AML-193 (cell line): Measurements from ENCODE around the gene TEX30.

ENCODE experiments used
- DNase-seq, 2 experiments: peaks; one replicate each; lab custom pipeline; 2025; lab: John Stamatoyannopoulos, UW

Gene TEX30

DNA sequence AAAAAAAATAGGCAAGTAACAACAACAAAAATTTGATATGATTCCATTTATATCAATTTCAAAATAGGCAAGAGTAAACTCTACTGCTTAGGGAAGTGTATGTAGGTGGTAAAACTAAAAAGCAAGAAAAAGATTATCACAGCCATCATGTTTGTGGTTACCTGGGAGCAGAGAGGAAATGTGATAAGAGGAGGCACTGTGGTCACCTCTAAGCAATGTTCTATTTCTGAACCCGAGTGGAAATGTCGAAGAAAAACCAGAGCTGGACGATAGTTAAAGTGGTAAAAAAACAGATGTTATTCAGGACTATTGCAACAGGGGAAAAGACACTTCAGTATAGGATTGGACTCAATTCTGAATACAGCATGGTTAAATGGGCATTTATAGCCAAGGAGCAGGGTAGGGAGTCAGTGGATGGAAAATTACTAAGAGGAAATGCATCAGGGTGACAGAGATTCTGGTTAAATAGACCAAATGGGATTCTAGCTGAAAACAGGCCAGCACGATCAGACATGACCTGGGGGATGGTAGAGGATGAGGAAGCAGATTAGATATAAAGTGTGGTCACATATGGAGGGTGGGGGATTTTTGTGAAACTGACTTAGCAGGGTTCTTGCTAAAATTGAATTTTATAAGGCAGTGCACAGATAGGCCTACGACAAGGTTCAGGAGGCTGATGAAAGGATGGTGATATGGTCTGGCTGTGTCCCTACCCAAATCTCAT lies 6.0 kb upstream of the TEX30 start:
- no peak for DNase-seq

- DNase-seq, result no peak
Observed at GRCh38 chr13:102777736-102778135, 4.2 kb upstream of the TEX30 start.

DNA sequence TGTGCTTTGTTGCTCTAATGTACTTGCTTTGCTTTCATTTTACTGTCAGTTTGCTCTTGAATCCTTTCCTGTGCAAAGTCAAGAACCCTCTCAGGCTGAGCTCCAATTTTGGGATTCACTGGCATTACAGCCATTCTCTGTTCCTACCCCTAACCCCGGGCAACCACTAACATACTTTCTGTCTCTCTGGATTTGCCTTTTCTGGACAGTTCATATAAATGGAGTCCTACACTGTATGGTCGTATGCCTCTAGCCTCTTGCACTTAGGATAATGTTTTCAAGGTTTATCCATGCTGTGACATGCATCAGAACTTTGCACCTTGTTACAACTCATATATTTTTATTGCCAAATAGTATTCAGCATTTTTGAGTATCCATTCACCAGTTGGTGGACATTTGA lies 2.7 kb upstream of the TEX30 start:
- DNase-seq, result no peak

- peak; percentile 63 to 71 for DNase-seq
Observed at GRCh38 chr13:102774591-102775520, 1.3 kb upstream of the TEX30 start.

GRCh38 chr13:102774214-102774568 lies 605 bp upstream of the TEX30 start:
- DNase-seq, result no peak

DNA sequence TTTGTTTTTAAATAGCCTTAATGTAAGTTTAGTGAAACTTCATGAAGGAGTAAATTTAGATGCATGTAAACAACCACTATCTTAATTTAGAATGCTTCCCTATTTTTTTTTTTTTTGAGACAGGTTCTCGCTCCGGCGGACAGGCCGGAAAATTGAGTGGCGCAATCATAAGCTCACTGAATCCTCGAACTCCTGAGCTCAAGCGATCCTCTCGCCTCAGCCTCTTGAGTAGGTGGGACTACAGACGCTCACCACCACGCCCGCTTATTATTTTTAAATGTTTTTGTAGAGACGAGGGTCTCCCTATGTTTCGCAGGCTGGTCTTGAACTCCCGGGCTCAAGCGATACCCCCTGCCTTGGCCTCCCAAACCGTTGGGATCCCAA lies 1.6 kb downstream of the TEX30 start:
- DNase-seq, result peak; percentile 39 to 51

DNA sequence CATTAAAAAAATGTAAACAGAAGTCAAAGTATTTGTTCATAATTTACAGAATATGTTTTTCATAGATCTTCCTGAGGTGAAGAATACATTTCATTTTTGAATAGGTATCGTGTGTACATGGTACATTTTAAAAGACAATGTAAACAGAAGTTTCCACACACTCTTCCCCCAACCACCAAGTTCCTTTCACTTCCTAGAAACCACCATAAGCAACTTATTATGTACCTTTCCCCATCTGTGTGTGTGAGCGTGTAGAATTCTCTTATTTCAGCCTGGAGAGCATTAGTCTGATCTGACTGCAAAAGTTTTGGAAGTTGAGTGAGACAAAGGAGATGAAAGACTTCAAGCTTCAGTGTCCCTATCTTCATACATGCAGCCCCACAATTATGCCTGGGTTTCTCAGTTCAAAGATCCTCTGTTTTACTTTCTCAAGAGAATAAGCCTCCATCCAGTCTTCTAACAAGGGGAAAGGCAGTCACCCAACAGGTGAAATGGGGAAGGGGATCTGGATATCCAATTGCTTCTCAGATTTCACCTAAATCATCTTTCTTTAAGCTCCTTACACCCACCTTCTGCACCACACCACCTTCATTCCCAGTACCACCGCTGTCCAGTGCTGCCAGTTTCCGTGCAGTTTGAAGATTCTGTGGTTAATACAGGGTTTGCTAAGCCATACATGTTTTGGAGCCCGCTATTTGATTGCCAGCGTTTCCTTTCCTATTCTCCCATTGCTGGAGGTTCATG lies 2.1 kb downstream of the TEX30 start:
- peak; percentile 37 to 39 for DNase-seq

GRCh38 chr13:102770435-102770834 lies 3.2 kb downstream of the TEX30 start:
- no peak for DNase-seq

GRCh38 chr13:102769679-102770078 lies 3.9 kb downstream of the TEX30 start:
- no peak for DNase-seq

DNA sequence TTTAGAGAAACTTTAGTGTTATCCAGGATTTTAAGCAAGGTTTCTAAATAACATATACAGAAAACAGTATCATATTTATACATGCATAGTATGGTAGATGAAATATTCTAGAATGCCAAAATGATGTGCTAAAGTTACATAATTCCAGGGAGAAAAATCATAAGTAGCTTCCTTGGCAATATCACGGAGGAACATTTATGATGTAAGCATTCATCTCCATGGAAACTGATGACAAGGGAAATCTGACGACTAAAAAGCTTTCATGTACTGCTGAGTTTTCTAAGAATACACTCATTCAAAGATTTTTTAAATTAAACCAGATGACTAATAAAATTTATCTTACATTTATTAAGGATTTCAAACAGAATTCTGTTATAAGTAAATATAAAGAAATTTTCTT lies 4.7 kb downstream of the TEX30 start:
- no peak for DNase-seq

- DNase-seq, result no peak
Observed at GRCh38 chr13:102763741-102764140, 9.8 kb downstream of the TEX30 start.

- no peak for DNase-seq
Observed at GRCh38 chr13:102761071-102761470, 12.5 kb downstream of the TEX30 start.

DNA sequence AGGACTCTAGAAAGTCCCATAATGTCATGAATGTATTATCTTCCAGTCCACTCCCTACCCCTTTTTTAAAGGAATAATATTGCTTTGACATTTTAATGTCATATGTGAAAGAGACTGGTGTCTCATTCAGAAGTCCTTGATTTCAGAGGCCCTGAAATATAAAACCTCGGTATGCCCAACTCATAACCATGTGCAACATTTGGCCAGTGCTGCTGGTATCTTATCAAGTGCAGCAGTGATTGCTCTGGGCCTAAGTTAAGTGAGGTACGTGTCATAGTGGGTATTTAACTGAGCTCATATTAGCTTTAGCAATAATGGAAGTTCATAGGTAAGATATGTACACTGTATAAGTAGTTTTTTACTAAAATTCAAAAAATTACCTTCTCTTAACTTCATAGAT lies 14.7 kb downstream of the TEX30 start:
- no peak for DNase-seq

DNA sequence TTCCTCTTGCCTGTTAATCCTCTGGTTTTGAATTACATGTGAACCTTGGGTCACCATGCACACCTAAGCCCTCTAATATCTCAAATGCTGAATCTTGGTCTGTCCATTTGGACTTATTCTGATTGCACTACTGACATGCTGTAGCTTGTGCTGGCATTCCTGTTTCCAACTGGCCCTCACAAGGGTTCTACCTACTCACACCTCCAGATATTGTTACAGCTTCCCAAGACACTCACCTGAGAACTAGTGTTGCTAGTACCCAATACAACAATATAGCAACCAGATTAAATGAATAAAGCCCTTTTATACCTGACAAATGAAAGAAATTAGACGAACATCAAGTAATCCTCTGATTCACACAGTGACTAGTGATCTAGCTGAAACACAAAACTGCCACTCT lies 16.6 kb downstream of the TEX30 start:
- DNase-seq, result no peak

- DNase-seq, result no peak
Observed at GRCh38 chr13:102751886-102752285, 21.7 kb downstream of the TEX30 start.

DNA sequence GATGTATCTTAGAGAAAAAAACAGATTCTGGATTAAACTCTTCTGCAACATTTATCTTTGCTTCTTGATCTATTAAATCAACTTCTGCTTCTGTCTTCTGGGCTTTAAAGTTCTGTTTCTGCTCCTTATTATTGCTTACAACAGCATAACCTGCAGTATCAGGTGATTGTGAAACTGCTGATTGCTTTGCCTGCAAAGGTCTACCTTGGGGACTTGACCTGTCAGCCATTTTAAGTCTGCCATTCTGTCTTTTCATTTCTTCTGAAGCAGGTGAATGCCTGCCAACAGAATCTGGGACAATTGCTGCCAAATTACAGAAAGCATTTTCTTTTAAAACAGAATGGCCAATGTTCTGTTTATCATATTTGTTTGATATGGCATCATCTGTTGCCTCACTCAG lies 31.1 kb downstream of the TEX30 start:
- DNase-seq, result no peak

- no peak for DNase-seq
Observed at GRCh38 chr13:102742101-102742500, 31.5 kb downstream of the TEX30 start.

- no peak for DNase-seq
Observed at GRCh38 chr13:102729560-102730270, 43.9 kb downstream of the TEX30 start.

- DNase-seq, result peak; percentile 29 to 59
Observed at GRCh38 chr13:102726430-102726829, 47.2 kb downstream of the TEX30 start.

DNA sequence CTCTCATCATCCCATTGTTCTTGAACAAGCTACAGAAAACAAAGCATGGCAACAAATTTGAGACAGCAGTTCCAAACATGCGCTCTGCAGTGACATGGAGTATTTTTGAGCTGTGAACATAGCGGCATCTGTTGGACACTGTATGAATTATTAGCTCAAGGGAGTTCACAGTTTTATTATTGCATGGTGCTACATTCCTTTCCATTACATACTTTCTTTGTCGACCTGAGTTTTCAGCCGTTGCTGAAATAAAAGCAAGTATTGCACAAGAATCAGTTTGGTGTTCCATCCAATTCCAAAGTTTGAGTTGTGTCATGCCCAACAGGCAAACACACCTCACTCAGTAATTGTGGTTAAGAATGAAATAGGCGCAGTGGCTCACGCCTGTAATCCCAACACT lies 48.7 kb downstream of the TEX30 start:
- DNase-seq, result peak; percentile 28 to 51

DNA sequence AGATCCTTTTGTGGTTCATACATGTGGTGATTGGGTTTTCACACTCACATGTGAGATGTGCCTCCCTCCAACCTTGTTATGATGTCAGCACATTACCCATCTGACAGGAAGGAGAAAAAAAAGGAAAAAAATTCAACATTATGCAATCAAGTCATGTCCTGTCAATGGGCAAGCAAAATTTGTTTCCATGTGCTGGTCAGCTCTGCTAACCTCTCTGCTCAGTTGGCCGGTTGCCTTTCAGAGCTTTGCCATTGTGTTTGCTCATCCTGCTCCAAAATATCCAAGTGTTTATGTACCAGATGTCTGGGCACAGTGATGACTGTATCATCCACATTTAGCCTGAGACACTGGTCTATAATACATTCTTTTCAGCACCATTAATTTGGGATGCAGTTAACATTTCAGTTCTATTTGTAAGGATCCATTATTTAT lies 51.8 kb downstream of the TEX30 start:
- DNase-seq, result peak in 1 of 2 experiments; percentile 44

- no peak for DNase-seq
Observed at GRCh38 chr13:102718746-102719145, 54.8 kb downstream of the TEX30 start.
